Liver (tissue), 9 donors: Measurements from ENCODE around the gene GLTPD2. TPM values are rescaled to one million over a fixed set of nuclear protein-coding genes. Genes with fewer than 3 reads are reported as not detected.

Source experiments
- DNase-seq: peaks from one replicate; pipeline ENCODE4 v3.0.0-alpha.2; 2017; ENCODE audit warnings: low spot score
- H3K27ac ChIP-seq, 2 donors: one replicate each; pipeline ENCODE4 v1.7.0; 2013; ENCODE audit warnings: inconsistent platforms in 2 of 2, low read length in 2 of 2, control low read depth in 1 of 2, low read depth in 1 of 2, mild to moderate bottlenecking in 1 of 2
- H3K27me3 ChIP-seq, 4 donors: one replicate each; pipeline versions ENCODE4 v1.6.1 to v1.7.0; 2013; ENCODE audit warnings: low read length in 3 of 4, inconsistent platforms in 1 of 4, mild to moderate bottlenecking in 1 of 4, moderate library complexity in 1 of 4; ENCODE audit not compliant: control insufficient read depth in 4 of 4, insufficient read depth in 4 of 4
- H3K36me3 ChIP-seq, 4 donors: one replicate each; pipeline versions ENCODE4 v1.6.1 to v1.7.0; 2013; ENCODE audit warnings: low read length in 3 of 4, mild to moderate bottlenecking in 3 of 4, low read depth in 1 of 4, moderate library complexity in 1 of 4; ENCODE audit not compliant: control insufficient read depth in 4 of 4, insufficient read depth in 3 of 4
- H3K4me1 ChIP-seq, 4 donors: one replicate each; pipeline versions ENCODE4 v1.6.1 to v1.7.0; 2013; ENCODE audit warnings: low read length in 3 of 4, mild to moderate bottlenecking in 3 of 4, moderate library complexity in 1 of 4; ENCODE audit not compliant: control insufficient read depth in 4 of 4, insufficient read depth in 4 of 4
- H3K4me3 ChIP-seq, 3 donors: one replicate each; pipeline versions ENCODE4 v1.6.1 to v1.7.0; 2013; ENCODE audit warnings: low read length in 3 of 3, control low read depth in 1 of 3, low read depth in 1 of 3, mild to moderate bottlenecking in 1 of 3
- H3K9ac ChIP-seq, 2 donors: one replicate each; pipeline ENCODE4 v1.7.0; 2013; ENCODE audit warnings: low read length in 2 of 2, mild to moderate bottlenecking in 2 of 2, moderate library complexity in 2 of 2, control low read depth in 1 of 2, low read depth in 1 of 2
- H3K9me3 ChIP-seq, 4 donors: one replicate each; pipeline versions ENCODE4 v1.6.1 to v1.7.0; 2013; ENCODE audit warnings: low read length in 3 of 4; ENCODE audit not compliant: control insufficient read depth in 4 of 4
- ATF3 ChIP-seq: IDR thresholded peaks from 2 replicates; pipeline ENCODE4 v1.6.1; 2016; ENCODE audit warnings: antibody characterized with exemption
- CTCF ChIP-seq: fragments of 150-350 bp; IDR thresholded peaks from 2 replicates; pipeline ENCODE4 v1.5.1; 2017; ENCODE audit warnings: improper control_type of control experiment, low read depth, low read length; ENCODE audit not compliant: missing input control
- FOXA1 ChIP-seq: IDR thresholded peaks from 2 replicates; pipeline ENCODE4 v1.6.1; 2016; ENCODE audit warnings: antibody characterized with exemption
- FOXA2 ChIP-seq: IDR thresholded peaks from 2 replicates; pipeline ENCODE4 v1.6.1; 2016; ENCODE audit warnings: antibody characterized with exemption
- GABPA ChIP-seq, 2 donors: IDR thresholded peaks in 1 of 2; conservative IDR thresholded peaks in 1 of 2; 2 replicates each; pipeline ENCODE4 v1.6.1; 2016; ENCODE audit warnings: antibody characterized with exemption in 2 of 2, mild to moderate bottlenecking in 1 of 2, moderate library complexity in 1 of 2
- HNF4A ChIP-seq, 2 donors: conservative IDR thresholded peaks; 2 replicates each; pipeline ENCODE4 v1.6.1; 2016; ENCODE audit warnings: antibody characterized with exemption in 2 of 2, mild to moderate bottlenecking in 2 of 2
- HNF4G ChIP-seq: IDR thresholded peaks from 2 replicates; pipeline ENCODE4 v1.6.1; 2016; ENCODE audit warnings: antibody characterized with exemption
- JUND ChIP-seq, 2 donors: IDR thresholded peaks; 2 replicates each; pipeline ENCODE4 v1.6.1; 2016; ENCODE audit warnings: antibody characterized with exemption in 2 of 2
- MAX ChIP-seq: IDR thresholded peaks from 2 replicates; pipeline ENCODE4 v1.6.1; 2016; ENCODE audit warnings: antibody characterized with exemption
- NR2F2 ChIP-seq: IDR thresholded peaks from 2 replicates; pipeline ENCODE4 v1.6.1; 2016; ENCODE audit warnings: antibody characterized with exemption
- RAD21 ChIP-seq, 2 donors: IDR thresholded peaks; 2 replicates each; pipeline ENCODE4 v1.6.1; 2016; ENCODE audit warnings: antibody characterized with exemption in 2 of 2, mild to moderate bottlenecking in 2 of 2
- REST ChIP-seq: IDR thresholded peaks from 2 replicates; pipeline ENCODE4 v1.6.1; 2016; ENCODE audit warnings: antibody characterized with exemption, mild to moderate bottlenecking
- RXRA ChIP-seq, 2 donors: IDR thresholded peaks; 2 replicates each; pipeline ENCODE4 v1.6.1; 2017 to 2018; ENCODE audit warnings: antibody characterized with exemption in 2 of 2, mild to moderate bottlenecking in 1 of 2
- SP1 ChIP-seq: IDR thresholded peaks from 2 replicates; pipeline ENCODE4 v1.6.1; 2018; ENCODE audit warnings: antibody characterized with exemption, mild to moderate bottlenecking
- TAF1 ChIP-seq: conservative IDR thresholded peaks from 2 replicates; pipeline ENCODE4 v1.6.1; 2016; ENCODE audit warnings: antibody characterized with exemption, mild to moderate bottlenecking
- YY1 ChIP-seq: IDR thresholded peaks from 2 replicates; pipeline ENCODE4 v1.6.1; 2016; ENCODE audit warnings: antibody characterized with exemption, mild to moderate bottlenecking
- WGBS: extraction: QIAGEN DNeasy Blood & Tissue Kit; methylation state at CpG from one replicate; pipeline ENCODE4 v1.1.7; 2013; 5-methylcytosine and 5-hydroxymethylcytosine counted together
- polyA plus RNA-seq, 2 donors: library from polyadenylated mRNA; stranded (reverse) in 1 of 2; unstranded in 1 of 2; fragments of 200-250 nt in 1 of 2; fragments of >200 nt in 1 of 2; fragmentation: Nextera tagmentation in 1 of 2; extraction: Ambion mirVana in 1 of 2; gene quantifications; one replicate each; pipeline versions ENCODE4 v1.2.1 to v1.2.3, GENCODE V29; 2013 to 2015
- total RNA-seq, 2 donors: library from RNA; depleted of rRNA; stranded (reverse); fragments of >200 nt; gene quantifications; one replicate each; pipeline ENCODE4 v1.2.3, GENCODE V29; 2014
- donor health status: healthy.
- donor health status: healthy.
- donor health status: healthy.
- donor health status: healthy.
- donor health status: healthy.

GLTPD2 gene
- total and polyA plus RNA-seq, 4 donors: 15.1 to 63.2 (median 25.7) TPM

GRCh38 chr17:4790705-4791088 is 1.9 kb downstream of the GLTPD2 start (continued):
- TF ChIP-seq GABPA (IDR thresholded peaks at IDR 0.05 in 1 of 2, conservative IDR thresholded peaks at IDR 0.05 in 1 of 2) (no peak), HNF4A (conservative IDR thresholded peaks at IDR 0.05) (no peak), YY1 (no peak), CTCF (no peak), FOXA1 (no peak), RAD21 (IDR thresholded peaks at IDR 0.05) (no peak)

- Histone ChIP-seq H3K9ac (no peak overlapping the region), H3K27ac (no peak overlapping the region), H3K9me3 (no peaks in the 10 kb centered on the region), H3K4me1 (peaks cover 4 to 20% (median 16%) of the 10 kb centered on the region in 4 donors), H3K36me3 (peaks cover 6 to 20% (median 16%) of the 10 kb centered on the region in 4 donors), H3K4me3 (no peak overlapping the region), H3K27me3 (no peaks in the 10 kb centered on the region)
- DNase-seq: no peak
- TF ChIP-seq MAX (no peak), RXRA (IDR thresholded peaks at IDR 0.05) (no peak), CTCF (no peak), SP1 (no peak), FOXA2 (no peak), ATF3 (no peak), TAF1 (no peak), HNF4G (peak; percentile 1)
- WGBS: 99% methylated on average over 1 of the region's 1 CpG
Measured at GRCh38 chr17:4795168-4795567, 6.4 kb downstream of the GLTPD2 start.

DNA sequence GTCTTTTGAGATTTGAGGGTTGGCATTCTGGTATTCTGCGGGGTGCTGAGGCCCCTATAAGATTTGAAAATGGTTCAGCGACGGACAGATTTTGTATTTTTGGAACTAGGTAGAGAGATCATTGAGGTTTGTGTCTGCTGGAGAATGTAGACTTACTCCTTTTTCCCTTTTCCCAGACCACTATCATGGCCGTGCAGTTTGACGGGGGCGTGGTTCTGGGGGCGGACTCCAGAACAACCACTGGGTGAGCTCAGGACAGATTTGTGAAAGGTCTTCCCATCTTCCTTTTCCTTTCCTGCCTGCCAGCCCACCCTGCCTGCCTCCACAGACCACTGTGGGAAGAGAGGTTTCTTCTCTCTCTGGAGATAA is 7.8 kb downstream of the GLTPD2 start:
- Histone ChIP-seq H3K9ac (peak overlapping the region; percentile 66 to 94), H3K27me3 (no peaks in the 10 kb centered on the region), H3K4me1 (peaks cover 4 to 15% (median 12%) of the 10 kb centered on the region in 4 donors), H3K9me3 (no peaks in the 10 kb centered on the region), H3K27ac (peak overlapping the region; percentile 19 to 75), H3K4me3 (peak overlapping the region; percentile 80 to 100 (median 91)), H3K36me3 (peaks cover 6 to 20% (median 16%) of the 10 kb centered on the region in 4 donors)
- DNase-seq: no peak
- TF ChIP-seq RAD21 (IDR thresholded peaks at IDR 0.05) (no peak), FOXA1 (no peak), FOXA2 (no peak), HNF4G (no peak), CTCF (no peak), TAF1 (no peak), MAX (no peak), REST (no peak), NR2F2 (no peak), HNF4A (conservative IDR thresholded peaks at IDR 0.05) (no peak), JUND (IDR thresholded peaks at IDR 0.05) (no peak)
- WGBS: under 1% methylated on average over 7 of the region's 7 CpGs
